ENCODE data around the gene RBM15. TPM values are rescaled to one million over a fixed set of nuclear protein-coding genes. Genes with fewer than 3 reads are reported as not detected.
A peak's percentile ranks its signal among the peaks of the same experiment; 100 is the strongest.

The RBM15 gene
- total RNA-seq, 1 donor = 43.9 TPM

GRCh38 chr1:110300412-110301085, 38.6 kb upstream of the RBM15 start:
- no peak for TF ChIP-seq CTCF (IDR thresholded peaks at IDR 0.05; ENCODE audit: insufficient read depth, low read length)
- H3K4me3 ChIP-seq (ENCODE audit: low read depth, low read length) = no peak overlapping the region
- DNase-seq (ENCODE audit: low read depth) = no peak

GRCh38 chr1:110302836-110303235, 36.3 kb upstream of the RBM15 start:
- no peak overlapping the region for H3K4me3 ChIP-seq (ENCODE audit: low read depth, low read length)
- TF ChIP-seq CTCF (IDR thresholded peaks at IDR 0.05; ENCODE audit: insufficient read depth, low read length) = no peak
- no peak for DNase-seq (ENCODE audit: low read depth)

GRCh38 chr1:110305900-110306420, 33.2 kb upstream of the RBM15 start:
- H3K4me3 ChIP-seq (ENCODE audit: low read depth, low read length) = no peak overlapping the region
- TF ChIP-seq CTCF (IDR thresholded peaks at IDR 0.05; ENCODE audit: insufficient read depth, low read length) = no peak
- DNase-seq (ENCODE audit: low read depth) = no peak

GRCh38 chr1:110307239-110307974, 31.8 kb upstream of the RBM15 start:
- no peak for DNase-seq (ENCODE audit: low read depth)
- TF ChIP-seq CTCF (IDR thresholded peaks at IDR 0.05; ENCODE audit: insufficient read depth, low read length) = no peak
- H3K4me3 ChIP-seq (ENCODE audit: low read depth, low read length) = no peak overlapping the region

- H3K4me3 ChIP-seq (ENCODE audit: low read depth, low read length) = no peak overlapping the region
- DNase-seq (ENCODE audit: low read depth) = peak; percentile 82
- TF ChIP-seq CTCF (IDR thresholded peaks at IDR 0.05; ENCODE audit: insufficient read depth, low read length) = no peak
Measured at GRCh38 chr1:110308247-110308646, 30.9 kb upstream of the RBM15 start.

GRCh38 chr1:110309139-110309538, 30.0 kb upstream of the RBM15 start:
- DNase-seq (ENCODE audit: low read depth) = peak; percentile 43
- no peak overlapping the region for H3K4me3 ChIP-seq (ENCODE audit: low read depth, low read length)
- TF ChIP-seq CTCF (IDR thresholded peaks at IDR 0.05; ENCODE audit: insufficient read depth, low read length) = no peak

Measured in fibroblast of the aortic adventitia (primary cell).